NCI-H2107 treated with DMSO at 0.1 percent for 48 hours (cell line): ENCODE measurements around the gene BTBD7.
A peak's percentile ranks its signal among the peaks of the same experiment; 100 is the strongest.
"Not testable (repeated sequence)": the region's sequence is repeated elsewhere in the genome, so short reads cannot be mapped to it uniquely, and the experiment has no call there.

Source experiments
- DNase-seq: peaks from one replicate; lab custom pipeline; 2025; ENCODE audit not compliant: unreplicated experiment; lab: John Stamatoyannopoulos, UW

BTBD7 gene

GRCh38 chr14:93249128-93249831 lies 83.6 kb downstream of the BTBD7 start:
- no peak for DNase-seq

GRCh38 chr14:93246534-93246933 lies 86.3 kb downstream of the BTBD7 start:
- DNase-seq = no peak

GRCh38 chr14:93245764-93246420 lies 86.9 kb downstream of the BTBD7 start:
- DNase-seq = no peak

- no peak for DNase-seq
These were observed 92.2 kb downstream of the BTBD7 start for GRCh38 chr14:93240678-93241000.

GRCh38 chr14:93239869-93240677 lies 92.8 kb downstream of the BTBD7 start:
- DNase-seq = no peak

GRCh38 chr14:93234798-93235197 lies 98.0 kb downstream of the BTBD7 start:
- no peak for DNase-seq

- DNase-seq = not testable (repeated sequence)
These were observed 99.8 kb downstream of the BTBD7 start for GRCh38 chr14:93233078-93233477.

- DNase-seq = no peak
These were observed 100.7 kb downstream of the BTBD7 start for GRCh38 chr14:93232159-93232558.

- DNase-seq = peak; percentile 81
These were observed 101.5 kb downstream of the BTBD7 start for GRCh38 chr14:93231129-93231979.

GRCh38 chr14:93230539-93230938 lies 102.3 kb downstream of the BTBD7 start:
- DNase-seq = no peak

- DNase-seq = no peak
These were observed 104.3 kb downstream of the BTBD7 start for GRCh38 chr14:93228550-93228949.

- no peak for DNase-seq
These were observed 109.3 kb downstream of the BTBD7 start for GRCh38 chr14:93223565-93223964.

- DNase-seq = no peak
These were observed 112.3 kb downstream of the BTBD7 start for GRCh38 chr14:93220509-93220908.

GRCh38 chr14:93219103-93219726 lies 113.6 kb downstream of the BTBD7 start:
- DNase-seq = peak; percentile 61

- DNase-seq = no peak
These were observed 118.2 kb downstream of the BTBD7 start for GRCh38 chr14:93214598-93214997.

- no peak for DNase-seq
These were observed 120.4 kb downstream of the BTBD7 start for GRCh38 chr14:93212432-93212831.

- DNase-seq = peak; percentile 26
These were observed 125.1 kb downstream of the BTBD7 start for GRCh38 chr14:93207468-93208308.

- peak; percentile 99 for DNase-seq
These were observed 125.9 kb downstream of the BTBD7 start, which contains the start of the genes GON7 and UBR7 for GRCh38 chr14:93206793-93207467. Gene GON7 (minus strand): TSS chr14:93207065. CDS start chr14:93207037, 28 bp downstream. Gene UBR7 (plus strand): TSS chr14:93207256. CDS start chr14:93207292, 36 bp downstream.

- no peak for DNase-seq
These were observed 131.6 kb downstream of the BTBD7 start for GRCh38 chr14:93201155-93201704.
